Hepatic stellate cell (primary cell): ENCODE results near the gene HDAC10.
A peak's percentile ranks its signal among the peaks of the same experiment; 100 is the strongest.
"Not testable (repeated sequence)": the region's sequence is repeated elsewhere in the genome, so short reads cannot be mapped to it uniquely, and the experiment has no call there.

Experiments
- DNase-seq: peaks from one replicate; pipeline ENCODE4 v3.0.0; 2011; ENCODE audit warnings: low spot score

The HDAC10 gene

DNA sequence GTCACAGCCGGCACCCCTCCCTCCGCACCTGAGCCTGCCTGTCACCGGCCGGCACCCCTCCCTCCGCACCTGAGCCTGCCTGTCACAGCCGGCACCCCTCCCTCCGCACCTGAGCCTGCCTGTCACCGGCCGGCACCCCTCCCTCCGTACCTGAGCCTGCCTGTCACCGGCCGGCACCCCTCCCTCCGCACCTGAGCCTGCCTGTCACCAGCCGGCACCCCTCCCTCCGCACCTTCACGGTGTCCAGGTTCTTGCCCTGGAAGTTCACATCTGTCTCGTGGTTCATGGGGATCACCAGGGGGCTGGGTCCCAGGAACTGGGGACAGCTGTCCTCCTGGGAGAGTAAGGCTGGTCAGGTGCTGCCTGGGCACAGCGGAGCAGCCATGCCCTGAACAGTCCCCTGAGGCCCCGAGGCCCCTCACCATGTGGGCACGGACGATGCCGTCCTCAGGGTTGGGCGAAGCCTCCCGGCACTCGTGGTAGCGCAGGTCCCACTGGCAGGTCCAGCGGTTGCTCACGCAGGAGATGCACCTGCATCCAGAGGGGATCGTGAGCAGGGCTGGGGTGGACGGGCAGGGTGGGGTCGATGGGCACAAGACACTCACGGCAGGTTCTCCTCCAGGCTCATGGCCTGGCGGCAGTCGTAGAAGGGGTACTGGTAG, 34.6 kb upstream of the HDAC10 start:
- DNase-seq, result no peak

DNA sequence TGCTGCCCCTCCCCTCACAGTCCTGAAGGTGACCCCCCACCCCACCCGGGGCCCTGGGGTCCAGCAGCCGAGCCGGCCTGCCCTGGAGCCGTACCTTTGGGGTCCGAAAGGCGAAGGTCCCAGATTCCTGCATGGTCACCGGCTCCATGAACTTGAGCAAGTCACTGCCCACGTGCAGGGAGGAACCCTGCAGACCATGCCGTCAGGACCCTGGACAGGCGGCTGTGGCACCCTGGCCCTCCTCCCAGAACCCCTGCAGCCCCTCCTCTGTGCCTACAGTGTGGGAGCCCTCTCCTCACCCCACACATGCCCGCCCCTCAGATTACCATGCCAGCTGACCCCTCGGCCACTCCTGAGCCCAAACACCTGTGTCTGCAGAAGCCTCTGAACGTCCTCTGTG, 33.4 kb upstream of the HDAC10 start:
- DNase-seq, result no peak

- no peak for DNase-seq
These were observed 32.8 kb upstream of the HDAC10 start for GRCh38 chr22:50283821-50284220.

DNA sequence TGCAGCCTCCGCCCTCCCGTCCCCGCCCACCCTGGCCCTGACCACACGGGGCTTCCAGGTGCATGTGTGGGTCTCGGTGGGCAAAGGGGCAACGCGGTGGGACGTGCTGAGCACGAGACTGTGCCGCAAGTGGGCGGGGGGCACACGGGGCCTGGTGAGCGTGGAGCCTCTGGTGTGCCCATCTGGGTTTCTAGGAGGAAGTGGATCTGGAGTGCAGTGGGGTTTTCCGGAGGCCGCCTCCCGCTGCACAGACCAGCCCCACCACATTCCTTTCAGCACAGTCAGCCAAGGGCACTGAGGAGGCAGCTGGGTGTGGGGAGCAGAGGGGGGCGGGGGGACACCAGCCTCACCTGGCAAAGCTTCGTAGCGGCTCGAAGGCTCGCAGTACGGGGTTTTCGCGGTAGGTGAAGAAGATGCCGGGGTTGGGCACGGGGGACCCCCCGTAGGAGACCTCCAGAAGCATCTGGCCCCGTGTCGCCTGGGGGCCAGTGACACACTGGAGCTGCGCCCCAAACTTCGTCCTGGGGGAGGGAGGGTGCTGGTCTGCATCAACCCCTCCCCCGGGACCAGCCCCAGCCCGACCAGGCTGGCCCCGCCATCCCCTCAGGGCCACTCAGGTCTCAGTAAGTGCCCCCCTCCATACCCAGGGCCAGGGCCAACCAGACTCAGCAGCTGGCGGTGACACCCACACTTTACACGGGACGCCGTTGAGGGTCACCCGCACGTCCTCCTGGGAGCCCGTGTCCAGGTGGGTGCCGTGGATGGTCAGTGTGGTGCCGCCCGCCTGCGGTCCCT, 31.5 kb upstream of the HDAC10 start:
- peak; percentile 89 for DNase-seq

DNA sequence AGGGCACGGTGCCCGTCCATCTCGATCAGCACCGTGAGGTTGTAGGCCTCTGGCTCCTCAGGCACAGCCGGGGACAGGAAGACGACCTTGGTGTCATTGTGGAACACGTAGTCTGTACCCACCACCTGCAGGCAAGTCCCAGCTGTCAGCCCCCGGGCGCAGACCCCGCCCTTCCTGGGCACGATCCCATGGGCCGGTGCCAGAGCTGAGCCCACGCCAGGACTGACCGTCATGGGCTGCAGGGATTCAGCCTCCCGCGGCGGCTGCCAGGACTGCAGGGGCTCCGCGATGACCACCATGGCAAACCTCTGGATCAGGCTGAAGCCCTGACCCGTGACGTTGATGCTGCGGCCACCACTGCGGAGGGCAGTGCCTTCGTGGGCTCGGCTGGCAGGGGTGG, 30.9 kb upstream of the HDAC10 start:
- DNase-seq, result no peak

- no peak for DNase-seq
These were observed 30.3 kb upstream of the HDAC10 start for GRCh38 chr22:50281384-50281760.

- DNase-seq, result no peak
These were observed 29.8 kb upstream of the HDAC10 start for GRCh38 chr22:50280708-50281383.

DNA sequence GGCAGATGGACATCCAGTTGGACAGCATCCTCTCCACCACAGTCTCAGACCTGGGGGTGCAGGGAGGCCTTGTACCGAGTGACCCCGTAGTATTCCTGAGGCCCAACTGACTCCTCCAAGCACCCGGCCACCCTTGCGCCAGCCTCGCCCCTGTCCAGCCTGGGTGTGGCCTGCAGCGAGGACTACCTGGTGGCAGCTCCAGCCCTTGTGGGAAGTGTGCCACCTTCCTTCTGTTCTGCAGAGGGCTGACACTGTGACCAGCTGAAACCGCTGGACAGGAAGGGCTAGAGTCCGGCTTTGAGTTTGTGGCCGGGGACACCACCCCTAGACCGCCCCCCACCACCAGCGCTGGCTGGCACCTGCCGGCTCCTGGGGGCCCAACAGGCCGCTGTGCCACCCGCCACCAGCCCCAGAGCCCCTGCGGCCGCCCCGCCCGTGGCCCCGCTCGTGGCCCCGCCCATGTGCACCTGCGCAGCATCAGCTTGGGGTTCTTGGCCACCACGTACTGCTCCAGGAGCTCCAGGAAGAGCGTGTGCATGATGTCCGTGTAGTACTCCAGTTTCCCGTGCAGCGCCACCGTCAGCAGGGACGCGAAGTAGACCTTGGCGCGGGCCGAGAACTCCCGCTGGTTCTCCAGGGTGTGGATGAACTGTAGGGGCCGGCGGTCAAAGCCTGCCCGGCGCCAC, 29.1 kb upstream of the HDAC10 start:
- DNase-seq, result no peak

DNA sequence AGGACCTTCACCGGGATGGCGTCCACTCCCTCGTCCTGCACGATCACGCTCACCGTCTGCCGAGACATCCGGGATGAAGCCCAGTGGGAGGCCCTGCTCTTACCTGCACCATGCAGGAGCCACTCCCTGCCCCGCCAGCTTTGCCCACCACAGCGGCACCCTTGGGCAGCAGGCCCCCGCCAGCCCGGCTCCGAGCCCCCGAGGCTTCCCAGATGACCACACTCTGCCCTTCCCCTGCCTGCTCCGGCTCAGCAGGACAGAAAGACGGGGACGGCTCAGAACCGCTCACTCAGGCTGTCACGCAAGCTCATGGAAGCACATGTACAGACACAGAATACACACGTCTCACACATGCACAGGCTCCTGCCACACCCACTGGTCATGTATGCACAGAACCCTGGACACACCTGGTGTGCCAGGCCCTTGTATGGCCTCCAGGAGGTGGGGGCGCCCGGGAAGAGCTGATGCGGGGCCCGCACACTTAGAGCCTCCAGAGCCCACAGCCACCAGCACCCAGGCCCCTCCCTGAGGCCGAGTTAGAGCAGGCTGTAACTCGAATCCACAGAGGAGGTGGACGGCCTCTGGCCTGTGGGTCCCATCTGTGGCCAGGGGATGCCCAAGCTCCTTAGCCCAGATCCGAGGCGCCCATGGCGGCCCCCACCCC, 28.0 kb upstream of the HDAC10 start:
- DNase-seq, result no peak

DNA sequence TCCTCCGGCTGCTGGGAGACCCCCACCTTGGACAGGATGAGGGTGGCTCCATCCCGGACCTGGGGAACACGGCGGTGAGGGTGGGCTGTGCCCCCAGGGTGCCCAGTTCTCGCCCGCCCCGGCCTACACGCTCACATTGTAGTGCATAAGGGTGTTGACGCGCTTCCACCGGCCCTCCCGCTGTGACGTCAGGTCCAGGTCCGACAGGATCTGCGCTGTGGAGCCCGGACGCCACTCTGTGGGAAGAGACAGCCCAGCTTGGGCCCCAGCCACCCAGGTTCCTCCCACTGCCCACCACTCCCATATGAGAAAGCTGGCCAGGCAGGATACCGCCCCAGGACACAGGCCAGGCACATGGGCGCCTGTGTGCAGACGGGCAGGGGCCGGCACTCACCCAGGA, 27.4 kb upstream of the HDAC10 start:
- no peak for DNase-seq

DNA sequence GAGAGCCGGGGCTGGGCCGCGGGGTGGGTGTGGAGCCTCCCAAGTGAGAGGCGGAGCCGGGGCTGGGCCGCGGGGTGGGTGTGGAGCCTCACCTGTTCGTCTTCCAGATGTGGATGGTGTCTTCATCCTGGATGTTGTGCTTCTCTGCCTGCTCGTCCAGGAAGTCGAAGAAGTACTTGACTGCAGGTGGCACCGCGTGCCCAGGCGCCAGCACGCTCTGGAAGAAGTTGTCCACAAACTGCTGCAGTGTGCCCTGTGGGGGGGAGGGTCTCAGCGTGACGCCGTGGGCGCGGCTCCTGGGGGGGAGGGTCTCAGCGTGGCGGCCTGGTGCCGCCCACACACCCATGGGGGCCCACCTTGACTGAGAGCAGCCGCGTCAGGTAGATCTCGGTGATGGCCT, 26.7 kb upstream of the HDAC10 start:
- no peak for DNase-seq

GRCh38 chr22:50276143-50276542, 25.1 kb upstream of the HDAC10 start:
- DNase-seq, result no peak

DNA sequence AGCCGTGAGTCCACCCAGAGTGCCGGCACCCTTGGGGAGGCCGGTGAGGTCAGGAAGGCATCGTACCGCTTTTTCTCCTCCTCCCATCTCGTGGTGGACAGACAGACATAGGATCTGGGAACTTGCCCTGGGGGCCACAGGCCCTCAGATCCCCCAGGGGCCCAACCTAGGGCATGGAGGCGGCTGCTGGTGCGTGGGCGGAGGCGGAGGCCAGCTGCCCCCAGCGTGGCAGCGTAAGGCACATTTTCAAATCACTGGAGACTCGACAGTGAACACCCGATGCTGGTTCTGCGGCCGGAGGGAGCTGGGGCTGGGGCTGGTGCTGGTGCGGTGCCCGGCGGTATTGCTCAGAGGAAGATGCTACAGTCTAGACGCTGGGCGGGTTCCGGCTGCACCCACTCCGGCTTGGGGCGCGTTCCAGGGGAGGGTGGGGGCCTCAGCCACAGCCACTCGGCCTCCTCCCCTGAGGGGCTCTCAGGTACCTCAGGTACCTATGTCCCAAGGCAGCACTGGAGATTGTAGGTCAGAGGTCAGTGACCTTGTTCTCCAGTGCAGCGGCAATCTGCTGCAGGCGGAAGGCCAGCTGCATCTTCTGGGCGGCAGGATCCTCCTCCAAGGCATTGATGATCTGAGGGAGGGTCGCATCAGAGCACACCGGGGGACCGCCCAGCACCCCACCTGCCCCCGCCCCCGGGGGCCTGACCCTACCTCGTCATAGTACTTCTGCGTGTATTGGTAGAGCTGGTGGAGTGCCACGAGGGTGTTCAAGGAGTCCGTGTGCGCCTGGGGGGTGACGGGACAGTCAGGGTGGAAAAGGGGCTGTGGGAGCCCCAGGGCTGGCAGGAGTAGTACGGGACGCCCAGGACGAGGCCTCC, 24.4 kb upstream of the HDAC10 start:
- DNase-seq, result no peak

DNA sequence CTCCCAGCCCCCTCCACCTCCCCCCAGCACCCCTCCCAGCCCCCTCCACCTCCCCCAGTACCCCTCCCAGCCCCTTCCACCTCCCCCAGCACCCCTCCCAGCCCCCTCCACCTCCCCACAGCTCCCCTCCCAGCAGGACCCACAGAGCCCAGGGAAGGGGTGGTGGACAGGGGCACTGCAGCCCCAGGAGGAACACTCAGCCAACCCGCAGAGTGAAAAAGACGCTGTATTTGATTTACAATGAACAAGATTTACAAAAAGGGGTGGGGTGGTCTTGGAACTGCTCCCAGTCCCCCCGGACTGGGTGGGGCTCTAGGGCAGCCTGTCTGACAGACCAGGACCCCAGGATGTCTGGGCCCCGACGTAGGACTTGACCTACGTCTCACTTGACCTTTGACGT, 23.7 kb upstream of the HDAC10 start:
- DNase-seq, result no peak

- DNase-seq, result no peak
These were observed 23.2 kb upstream of the HDAC10 start for GRCh38 chr22:50274311-50274710.

- not testable (repeated sequence) for DNase-seq
These were observed 22.7 kb upstream of the HDAC10 start for GRCh38 chr22:50273781-50274180.

DNA sequence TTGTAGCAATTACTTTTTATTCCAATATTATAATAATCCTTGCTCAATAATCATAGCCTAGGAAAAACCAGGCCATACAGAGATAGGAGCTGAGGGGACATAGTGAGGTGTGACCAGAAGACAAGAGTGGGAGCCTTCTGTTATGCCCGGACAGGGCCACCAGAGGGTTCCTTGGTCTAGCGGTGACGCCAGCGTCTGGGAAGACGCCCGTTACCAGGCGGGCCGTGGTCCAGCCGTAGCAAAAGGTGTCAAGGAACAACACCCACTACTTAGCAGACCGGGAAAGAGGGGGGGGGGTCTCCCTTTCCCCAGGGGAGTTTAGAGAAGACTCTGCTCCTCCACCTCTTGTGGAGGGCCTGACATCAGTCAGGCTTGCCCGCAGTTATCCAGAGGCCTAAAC, 22.3 kb upstream of the HDAC10 start:
- DNase-seq, result not testable (repeated sequence)

DNA sequence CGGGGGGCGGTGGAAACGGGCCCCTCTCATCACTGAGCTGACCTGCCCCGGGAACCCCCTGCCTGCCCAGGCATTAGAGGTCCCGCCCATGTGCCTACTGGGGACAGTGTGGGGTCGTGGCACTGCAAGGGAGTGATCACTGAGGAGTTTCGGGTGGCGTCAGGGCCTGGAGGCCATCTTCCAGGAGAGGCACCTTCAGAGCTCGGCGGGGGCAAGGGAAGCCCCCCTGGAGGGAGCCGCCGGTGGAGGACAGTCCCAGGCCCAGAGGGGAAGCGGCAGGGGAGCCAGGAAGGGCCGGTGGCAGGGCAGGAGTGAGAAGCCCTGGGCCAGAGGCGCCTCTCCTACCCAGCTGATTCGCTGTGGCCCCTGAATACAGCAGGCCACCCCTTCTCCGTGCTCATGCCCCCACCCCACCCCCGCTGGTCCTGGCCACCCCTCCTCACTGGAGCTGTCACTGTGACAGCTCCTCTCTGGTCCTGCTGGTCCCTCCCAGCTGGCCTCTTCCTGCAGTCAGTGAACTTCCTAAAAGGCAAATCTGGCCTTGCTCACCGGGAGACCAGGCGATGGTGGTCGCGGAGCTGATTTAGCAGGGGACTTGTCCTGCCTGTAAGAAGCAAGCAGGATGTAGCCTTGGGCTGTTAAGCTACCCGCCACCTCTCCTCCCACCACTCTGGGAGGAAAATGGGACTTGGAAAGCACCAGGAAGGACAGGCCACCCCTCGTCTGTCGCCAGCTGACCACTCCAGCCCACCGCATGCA, 21.2 kb upstream of the HDAC10 start:
- DNase-seq, result no peak

- DNase-seq, result peak; percentile 77
These were observed 20.5 kb upstream of the HDAC10 start for GRCh38 chr22:50271519-50271970.
